SK-N-SH (cell line): ENCODE results near the gene EFNA3. TPM values are rescaled to one million over a fixed set of nuclear protein-coding genes. Genes with fewer than 3 reads are reported as not detected.

ENCODE experiments used
- CTCF ChIA-PET: fragments of 300-600, 350-600 bp; formaldehyde crosslinking; extraction: SDS; loops from one replicate; lab custom pipeline; 2021; lab: Yijun Ruan, JAX
- POLR2A ChIA-PET: fragments of 350-600 bp; sonication (Branson Sonifier 250); formaldehyde crosslinking; extraction: SDS; loops from one replicate; lab custom pipeline; 2020; ENCODE audit warnings: antibody characterized with exemption, inconsistent platforms; lab: Yijun Ruan, JAX
- DNase-seq: peaks from one replicate; pipeline ENCODE4 v3.0.0; 2012
- H2AFZ ChIP-seq: fragments of 200-600 bp; sonication (generic); 2 replicates; pipeline ENCODE4 v1.8.1; 2016; ENCODE audit warnings: antibody characterized with exemption, mild to moderate bottlenecking, low read depth
- H3F3A ChIP-seq: fragments of 200-600 bp; sonication (generic); replicated peaks from 2 replicates; pipeline ENCODE3; 2016; ENCODE audit warnings: antibody characterized with exemption, mild to moderate bottlenecking; ENCODE audit not compliant: insufficient read depth
- H3K27ac ChIP-seq, 2 experiments: fragments of 200-500 bp in 1 of 2; fragments of 200-600 bp in 1 of 2; sonication (Bioruptor generic) in 1 of 2; sonication (generic), shearing (Covaris generic) in 1 of 2; 2 replicates each; pipeline versions ENCODE4 v1.5.1 to v1.6.1; 2014 to 2016; ENCODE audit warnings: low read depth in 2 of 2, inconsistent platforms in 1 of 2, low read length in 1 of 2, mild to moderate bottlenecking in 1 of 2, mixed read lengths in 1 of 2
- H3K27me3 ChIP-seq: fragments of 200-600 bp; sonication (generic), shearing (Covaris generic); 2 replicates; pipeline ENCODE4 v1.6.1; 2016; ENCODE audit warnings: mixed run types; ENCODE audit not compliant: insufficient read depth
- H3K36me3 ChIP-seq, 2 experiments: fragments of 200-500 bp in 1 of 2; fragments of 200-600 bp in 1 of 2; sonication (Bioruptor generic) in 1 of 2; sonication (generic) in 1 of 2; replicated peaks in 1 of 2; 2 replicates each; pipeline versions ENCODE3 to v1.5.1; 2014 to 2016; ENCODE audit warnings: low read length in 1 of 2, mild to moderate bottlenecking in 1 of 2; ENCODE audit not compliant: insufficient read depth in 2 of 2, control insufficient read depth in 1 of 2
- H3K4me1 ChIP-seq, 2 experiments: fragments of 200-500 bp in 1 of 2; fragments of 200-600 bp in 1 of 2; sonication (Bioruptor generic) in 1 of 2; sonication (generic), shearing (Covaris generic) in 1 of 2; 2 replicates each; pipeline versions ENCODE4 v1.5.1 to v1.6.1; 2014 to 2016; ENCODE audit warnings: low read depth in 1 of 2, low read length in 1 of 2, mixed run types in 1 of 2; ENCODE audit not compliant: insufficient read depth in 2 of 2, control insufficient read depth in 1 of 2
- H3K4me2 ChIP-seq: fragments of 200-600 bp; sonication (generic), shearing (Covaris generic); 2 replicates; pipeline ENCODE4 v1.6.1; 2017; ENCODE audit warnings: mixed run types
- H3K4me3 ChIP-seq, 2 experiments: fragments of 200-500 bp in 1 of 2; fragments of 200-600 bp in 1 of 2; sonication (Bioruptor generic) in 1 of 2; sonication (generic), shearing (Covaris generic) in 1 of 2; 2 replicates each; pipeline versions ENCODE4 v1.5.1 to v1.8.1; 2014 to 2016; ENCODE audit warnings: low read depth in 2 of 2, inconsistent platforms in 1 of 2, low read length in 1 of 2, mild to moderate bottlenecking in 1 of 2, mixed read lengths in 1 of 2, moderate library complexity in 1 of 2
- H3K79me2 ChIP-seq: fragments of 200-600 bp; sonication (generic); 2 replicates; pipeline ENCODE4 v1.8.1; 2017; ENCODE audit warnings: mild to moderate bottlenecking; ENCODE audit not compliant: insufficient read depth
- H3K9ac ChIP-seq: fragments of 200-600 bp; sonication (generic); 2 replicates; pipeline ENCODE4 v1.6.1; 2017; ENCODE audit warnings: mixed run types
- H3K9me2 ChIP-seq: fragments of 200-600 bp; sonication (generic); 2 replicates; pipeline ENCODE4 v1.6.1; 2017; ENCODE audit warnings: mixed run types
- H3K9me3 ChIP-seq: fragments of 200-600 bp; sonication (generic); 2 replicates; pipeline ENCODE4 v1.6.1; 2017; ENCODE audit warnings: mixed run types, mild to moderate bottlenecking, moderate library complexity
- H4K20me1 ChIP-seq: fragments of 200-600 bp; sonication (generic); 2 replicates; pipeline ENCODE4 v1.6.1; 2017; ENCODE audit warnings: mild to moderate bottlenecking, mixed run types; ENCODE audit not compliant: insufficient read depth
- CHD2 ChIP-seq: fragments of 150-350 bp; IDR thresholded peaks from 2 replicates; pipeline ENCODE4 v1.6.1; 2018; ENCODE audit warnings: low read length; ENCODE audit not compliant: partially characterized antibody
- ELF1 ChIP-seq: IDR thresholded peaks from 2 replicates; pipeline ENCODE4 v1.4.0; 2012
- EP300 ChIP-seq, 2 experiments: IDR thresholded peaks; 2 replicates each; pipeline versions ENCODE4 v1.4.0 to v1.6.1; 2012; ENCODE audit warnings: borderline replicate concordance in 1 of 2, low read depth in 1 of 2, low read length in 1 of 2
- EZH2phosphoT487 ChIP-seq: fragments of 200-600 bp; sonication (generic); IDR thresholded peaks from 2 replicates; pipeline ENCODE4 v1.6.1; 2017; ENCODE audit warnings: low read depth, mixed run types, mild to moderate bottlenecking, antibody characterized with exemption, moderate library complexity, borderline replicate concordance
- FOSL2 ChIP-seq: IDR thresholded peaks from 2 replicates; pipeline ENCODE4 v1.4.0; 2012; ENCODE audit warnings: low read depth, mild to moderate bottlenecking, moderate library complexity, borderline replicate concordance
- FOXJ3 ChIP-seq: sonication (generic); formaldehyde crosslinking; IDR thresholded peaks from 2 replicates; pipeline ENCODE4 v1.5.1; 2020; ENCODE audit warnings: mild to moderate bottlenecking, missing genetic modification reagents
- GABPA ChIP-seq: IDR thresholded peaks from 2 replicates; pipeline ENCODE4 v1.4.0; 2012; ENCODE audit warnings: low read depth, mild to moderate bottlenecking
- GATA2 ChIP-seq: sonication (generic); formaldehyde crosslinking; IDR thresholded peaks from 2 replicates; pipeline ENCODE4 v1.5.0; 2020; ENCODE audit warnings: mild to moderate bottlenecking, missing genetic modification reagents
- IRF3 ChIP-seq: fragments of 150-350 bp; IDR thresholded peaks from 2 replicates; pipeline ENCODE4 v1.6.1; 2016; ENCODE audit warnings: mild to moderate bottlenecking, low read depth, low read length
- MAX ChIP-seq: IDR thresholded peaks from 2 replicates; pipeline ENCODE4 v1.4.0; 2012; ENCODE audit warnings: low read depth
- MEF2A ChIP-seq: IDR thresholded peaks from 2 replicates; pipeline ENCODE4 v1.4.0; 2012; ENCODE audit warnings: low read depth, borderline replicate concordance
- MXI1 ChIP-seq: IDR thresholded peaks from 2 replicates; pipeline ENCODE4 v1.6.1; 2012; ENCODE audit warnings: mild to moderate bottlenecking, low read depth, low read length, improper control_type of control experiment
- NFIC ChIP-seq: IDR thresholded peaks from 2 replicates; pipeline ENCODE4 v1.4.0; 2012; ENCODE audit warnings: borderline replicate concordance
- NRF1 ChIP-seq: IDR thresholded peaks from 2 replicates; pipeline ENCODE4 v1.6.1; 2012; ENCODE audit warnings: low read depth, mild to moderate bottlenecking, low read length
- PBX3 ChIP-seq: IDR thresholded peaks from 2 replicates; pipeline ENCODE4; 2012
- POLR2AphosphoS5 ChIP-seq: IDR thresholded peaks from 2 replicates; pipeline ENCODE4 v1.6.1; 2012; ENCODE audit warnings: low read depth, low read length
- RAD21 ChIP-seq: IDR thresholded peaks from 2 replicates; pipeline ENCODE4 v1.6.1; 2012; ENCODE audit warnings: mild to moderate bottlenecking, low read length
- RCOR1 ChIP-seq: fragments of 150-350 bp; IDR thresholded peaks from 2 replicates; pipeline ENCODE4 v1.6.1; 2017; ENCODE audit warnings: antibody characterized with exemption, low read length
- REST ChIP-seq: IDR thresholded peaks from 2 replicates; pipeline ENCODE4 v1.6.1; 2012; ENCODE audit warnings: mild to moderate bottlenecking, low read depth, low read length, moderate library complexity
- RFX5 ChIP-seq: IDR thresholded peaks from 2 replicates; pipeline ENCODE4 v1.6.1; 2012; ENCODE audit warnings: mild to moderate bottlenecking, improper control_type of control experiment, low read length
- SIN3A ChIP-seq: IDR thresholded peaks from 2 replicates; pipeline ENCODE4 v1.6.1; 2012; ENCODE audit warnings: low read depth, mild to moderate bottlenecking, low read length, moderate library complexity, borderline replicate concordance
- SMC3 ChIP-seq: IDR thresholded peaks from 2 replicates; pipeline ENCODE4 v1.6.1; 2012; ENCODE audit warnings: low read depth, low read length, improper control_type of control experiment
- TCF12 ChIP-seq: IDR thresholded peaks from 2 replicates; pipeline ENCODE4 v1.4.0; 2012
- USF1 ChIP-seq: IDR thresholded peaks from 2 replicates; pipeline ENCODE4 v1.4.0; 2012; ENCODE audit warnings: low read depth, borderline replicate concordance
- USF2 ChIP-seq: fragments of 150-350 bp; IDR thresholded peaks from 2 replicates; pipeline ENCODE4 v1.6.1; 2017; ENCODE audit warnings: antibody characterized with exemption, low read length, low read depth, borderline replicate concordance
- WGBS: methylation state at CpG from one replicate; pipeline ENCODE4 v1.1.6; 2017; ENCODE audit warnings: low lambda C conversion rate; 5-methylcytosine and 5-hydroxymethylcytosine counted together
- polyA plus RNA-seq, 3 experiments: library from polyadenylated mRNA; depleted of rRNA; stranded (reverse); fragments of >200 nt; gene quantifications; 2 replicates each; pipeline ENCODE4 v1.2.3, GENCODE V29; 2012

The EFNA3 gene
- polyA plus RNA-seq, 1 of the 3 experiments (the other 2 are of a cell fraction) = 6.0 TPM

GRCh38 chr1:155084722-155085503, 6.3 kb downstream of the EFNA3 start:
- no peaks in the 10 kb centered on the region for H3K9me2 ChIP-seq
- peak overlapping the region; percentile 77 to 79 for H3K4me3 ChIP-seq
- peak overlapping the region; percentile 69 to 94 for H3K27ac ChIP-seq
- peak; percentile 94 for DNase-seq
- CTCF ChIA-PET = interaction anchor here (0.6 to 5.3 kb wide), 65 partner anchors 10 to 605 kb away, joined by 3 to 156 read pairs (median 5); partner anchors contain the start of genes ADAM15, DPM3, EFNA1 and EFNA4
- H3K79me2 ChIP-seq = no peaks in the 10 kb centered on the region
- peaks cover 15% of the 10 kb centered on the region for H3K27me3 ChIP-seq
- no peaks in the 10 kb centered on the region for H3K9me3 ChIP-seq
- H3K4me1 ChIP-seq = peaks cover 13 to 26% of the 10 kb centered on the region in 2 experiments; a peak in 3 of 4 replicates
- peak overlapping the region; percentile 78 for H3K4me2 ChIP-seq
- H2AFZ ChIP-seq = peak overlapping the region; percentile 99
- H3K36me3 ChIP-seq = no peaks in the 10 kb centered on the region
- peak overlapping the region; percentile 56 for H3K9ac ChIP-seq
- WGBS = 1% methylated on average over 55 of the region's 67 CpGs
- H3F3A ChIP-seq = peaks cover 3% of the 10 kb centered on the region
- POLR2A ChIA-PET = interaction anchor here (0.5 to 2.0 kb wide), 4 partner anchors 27 to 90 kb away, joined by 3 to 4 read pairs (median 3); partner anchors contain the start of gene KRTCAP2
- H4K20me1 ChIP-seq = no peaks in the 10 kb centered on the region
- TF ChIP-seq MAX (peak; percentile 71), RAD21 (peak; percentile 96), SIN3A (peak; percentile 94), CHD2 (peak; percentile 31), EZH2phosphoT487 (no peak), REST (0 out of 2 replicates have a peak, but pooled peaks have one; percentile 9), NFIC (no peak), POLR2AphosphoS5 (no peak), FOXJ3 (CRISPR knock-in tag) (no peak), TCF12 (no peak; the same call in 1 of the 2 replicates), USF2 (no peak), GATA2 (no peak), RFX5 (peak; percentile 55; the same call in 1 of the 2 replicates), RCOR1 (peak; percentile 69), SMC3 (peak; percentile 81), EP300 (IDR thresholded peaks at IDR 0.05; ENCODE audit: borderline replicate concordance in 1 of 2, low read depth in 1 of 2, low read length in 1 of 2) (peak in 1 of 2 experiments; percentile 26; a peak in 1 of 4 replicates), ELF1 (no peak), PBX3 (peak; percentile 99), MXI1 (peak; percentile 74), IRF3 (no peak), NRF1 (peak; percentile 42; the same call in 1 of the 2 replicates), USF1 (no peak), MEF2A (no peak), GABPA (peak; percentile 59), FOSL2 (no peak)
